GM20000 (cell line): ENCODE measurements around the gene CTNNA3.

Experiments
- DNase-seq: peaks from one replicate; pipeline ENCODE4 v3.0.0; 2012; ENCODE audit warnings: low spot score
- CTCF ChIP-seq: IDR thresholded peaks from 2 replicates; pipeline ENCODE4 v1.5.1; 2012; ENCODE audit warnings: mild to moderate bottlenecking, control low read depth; ENCODE audit errors: extremely low read depth, missing control alignments

Gene CTNNA3

GRCh38 chr10:66748217-66748616 is 947.8 kb downstream of the CTNNA3 start:
- no peak for TF ChIP-seq CTCF

DNA sequence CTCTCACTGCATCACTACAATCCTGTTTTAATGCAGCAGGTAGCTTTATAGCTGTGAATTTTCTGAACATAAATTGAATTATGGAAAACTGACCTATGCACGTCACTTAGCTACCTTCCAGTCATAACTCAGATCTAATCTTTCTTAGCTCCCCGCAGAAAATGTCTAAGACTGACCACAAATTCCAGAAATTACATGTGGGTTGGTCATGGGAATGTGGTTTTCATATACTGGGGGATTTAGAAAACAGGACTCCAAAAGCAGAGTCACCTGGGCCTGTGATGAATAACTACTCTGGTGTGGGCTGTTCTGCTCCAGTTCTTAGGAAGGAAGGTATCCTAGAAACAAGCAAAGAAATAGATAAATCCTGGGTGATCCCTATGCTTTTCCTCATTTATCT is 948.5 kb downstream of the CTNNA3 start:
- no peak for DNase-seq
- no peak for TF ChIP-seq CTCF

More at GRCh38 chr10:66748217-66748616, 947.8 kb downstream of the CTNNA3 start:
- no peak for DNase-seq

GRCh38 chr10:66746711-66747110 is 949.3 kb downstream of the CTNNA3 start:
- TF ChIP-seq CTCF, result no peak
- no peak for DNase-seq

DNA sequence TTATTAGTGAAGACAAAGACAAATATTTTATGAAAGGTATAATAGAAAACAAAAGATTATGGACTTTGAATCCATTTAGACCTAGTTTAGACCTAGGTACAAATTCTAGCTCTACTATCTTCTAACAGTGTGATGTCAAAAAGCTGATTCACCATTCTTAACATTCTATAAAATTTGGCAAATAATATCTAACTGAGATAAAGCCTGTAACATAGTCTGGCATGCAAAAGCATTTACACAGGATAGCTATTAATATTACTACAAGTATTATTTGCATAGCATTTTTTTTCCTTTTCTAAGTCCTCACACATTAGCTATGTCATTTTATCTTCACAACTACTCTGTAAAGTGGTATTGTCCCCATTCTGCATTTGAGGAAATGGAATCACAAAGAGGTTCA is 949.7 kb downstream of the CTNNA3 start:
- TF ChIP-seq CTCF, result no peak
- no peak for DNase-seq

- TF ChIP-seq CTCF, result no peak
- no peak for DNase-seq
Measured at GRCh38 chr10:66744915-66745314, 951.1 kb downstream of the CTNNA3 start.

DNA sequence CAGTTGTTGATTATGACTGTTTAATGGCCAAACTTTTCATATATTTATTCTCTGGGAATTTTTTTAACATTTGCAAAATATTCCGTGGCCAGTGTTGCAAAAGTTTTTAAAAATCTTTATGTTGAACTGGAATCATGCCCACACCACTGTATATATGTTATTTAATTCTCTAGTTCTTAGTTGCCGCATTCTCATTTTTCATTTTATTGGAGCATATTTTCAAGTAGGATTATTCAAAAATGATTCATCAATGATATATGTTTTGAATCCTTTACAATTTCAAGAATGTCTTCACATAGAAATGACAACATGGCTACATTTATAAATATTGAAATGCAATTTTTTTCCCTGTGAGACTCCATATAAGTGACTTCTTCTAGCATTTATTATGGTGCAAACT is 958.8 kb downstream of the CTNNA3 start:
- TF ChIP-seq CTCF, result no peak
- no peak for DNase-seq

DNA sequence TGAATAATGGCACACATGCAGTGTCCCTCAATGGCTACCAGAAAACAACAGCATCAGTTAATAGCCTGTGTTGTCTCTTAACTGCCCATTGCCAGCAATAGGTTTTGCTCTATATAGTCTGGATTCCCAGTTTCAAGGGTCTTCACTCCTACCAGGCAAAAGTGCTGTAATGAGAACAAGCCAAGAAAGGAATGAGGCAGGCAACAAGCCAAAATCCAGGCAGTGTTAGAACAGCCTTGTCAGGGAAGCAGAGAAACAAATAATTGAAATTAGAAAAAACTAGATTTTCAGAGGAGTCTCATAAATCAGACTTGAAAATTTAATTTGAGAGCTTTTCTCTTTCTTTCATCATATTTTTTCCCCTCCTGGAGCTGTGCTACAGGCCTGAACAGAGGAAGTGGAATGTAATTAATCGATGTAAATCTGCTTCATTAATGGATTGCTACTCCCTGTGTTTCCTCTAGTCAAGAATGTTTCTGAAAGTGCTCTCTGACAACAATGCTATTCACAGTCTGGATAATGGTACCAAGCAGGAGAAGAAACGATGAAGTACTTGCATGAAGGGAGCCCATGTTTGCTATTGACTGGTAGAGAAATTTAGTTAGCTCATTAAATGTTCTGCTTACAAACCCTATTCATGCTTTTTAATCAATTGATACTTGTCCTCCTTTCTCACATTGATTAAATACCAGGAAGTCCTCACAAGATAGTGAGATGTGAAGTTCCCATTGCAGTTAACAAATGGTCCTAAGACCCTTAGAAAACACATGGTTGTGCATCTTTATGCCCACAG is 972.2 kb downstream of the CTNNA3 start:
- no peak for DNase-seq

More for the DNA sequence above, 972.2 kb downstream of the CTNNA3 start:
- no peak for TF ChIP-seq CTCF
